Duodenal mucosa (tissue), 2 donors: ENCODE data around the gene GCGR.

ENCODE experiments used
- H3K27ac ChIP-seq: one replicate; pipeline ENCODE4 v1.7.0; 2013; ENCODE audit warnings: low read depth, low read length
- H3K27me3 ChIP-seq, 2 donors: one replicate each; pipeline ENCODE4 v1.7.0; 2013; ENCODE audit warnings: low read length in 2 of 2, control low read depth in 1 of 2; ENCODE audit not compliant: insufficient read depth in 2 of 2, control insufficient read depth in 1 of 2
- H3K36me3 ChIP-seq, 2 donors: one replicate each; pipeline ENCODE4 v1.7.0; 2013; ENCODE audit warnings: low read length in 2 of 2, control low read depth in 1 of 2; ENCODE audit not compliant: insufficient read depth in 2 of 2, control insufficient read depth in 1 of 2
- H3K4me1 ChIP-seq, 2 donors: one replicate each; pipeline ENCODE4 v1.7.0; 2013; ENCODE audit warnings: low read length in 2 of 2, control low read depth in 1 of 2; ENCODE audit not compliant: insufficient read depth in 2 of 2, control insufficient read depth in 1 of 2
- H3K4me3 ChIP-seq, 2 donors: one replicate each; pipeline ENCODE4 v1.7.0; 2013; ENCODE audit warnings: low read length in 2 of 2, low read depth in 1 of 2
- H3K9ac ChIP-seq, 2 donors: one replicate each; pipeline ENCODE4 v1.7.0; 2013; ENCODE audit warnings: low read length in 2 of 2, low read depth in 1 of 2
- H3K9me3 ChIP-seq, 2 donors: one replicate each; pipeline ENCODE4 v1.7.0; 2013; ENCODE audit warnings: low read length in 2 of 2, control low read depth in 1 of 2; ENCODE audit not compliant: control insufficient read depth in 1 of 2

GCGR gene

DNA sequence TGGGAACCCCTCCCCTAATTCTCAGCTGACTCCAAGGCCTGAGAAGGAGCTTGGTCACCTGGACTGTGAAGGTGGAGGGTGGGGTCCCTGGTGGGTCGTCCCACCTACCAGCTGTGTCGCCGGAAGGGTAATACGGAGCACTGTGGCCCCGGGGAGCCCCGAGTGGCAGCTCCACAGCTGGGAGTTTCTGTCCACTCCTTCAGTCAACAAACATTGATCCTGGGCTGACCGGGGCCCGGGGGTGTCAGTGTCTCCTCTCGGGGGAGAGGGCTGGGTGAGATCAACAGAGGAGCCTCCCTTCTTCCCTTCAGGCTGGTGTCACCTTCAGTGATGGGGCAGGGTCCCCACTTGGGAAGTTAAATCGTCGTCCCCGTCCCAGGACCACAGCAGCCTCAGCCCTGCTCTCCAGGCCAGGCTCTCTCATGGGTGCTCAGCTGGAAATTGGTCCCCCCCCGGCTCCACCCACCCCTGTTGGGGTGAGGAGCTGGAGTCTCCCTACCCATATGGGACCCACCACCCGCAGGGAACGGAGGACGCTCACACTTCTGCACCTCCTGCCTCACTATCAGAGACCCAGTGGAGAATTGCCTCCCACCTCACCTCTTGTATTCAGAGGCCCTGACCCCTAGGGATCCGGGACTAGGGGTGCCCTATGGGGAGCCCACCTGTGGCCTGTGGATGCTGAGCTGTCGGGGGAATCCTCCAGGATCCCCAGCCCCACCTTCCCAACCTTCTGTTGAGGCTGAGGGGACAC lies 1.9 kb downstream of the GCGR start:
- H3K9me3 ChIP-seq, result no peaks in the 10 kb centered on the region
- H3K36me3 ChIP-seq, result no peaks in the 10 kb centered on the region
- no peaks in the 10 kb centered on the region for H3K4me1 ChIP-seq
- no peak overlapping the region for H3K4me3 ChIP-seq
- H3K9ac ChIP-seq, result no peak overlapping the region
- peaks cover 63 to 64% of the 10 kb centered on the region in 2 donors for H3K27me3 ChIP-seq
- H3K27ac ChIP-seq, result no peak overlapping the region

DNA sequence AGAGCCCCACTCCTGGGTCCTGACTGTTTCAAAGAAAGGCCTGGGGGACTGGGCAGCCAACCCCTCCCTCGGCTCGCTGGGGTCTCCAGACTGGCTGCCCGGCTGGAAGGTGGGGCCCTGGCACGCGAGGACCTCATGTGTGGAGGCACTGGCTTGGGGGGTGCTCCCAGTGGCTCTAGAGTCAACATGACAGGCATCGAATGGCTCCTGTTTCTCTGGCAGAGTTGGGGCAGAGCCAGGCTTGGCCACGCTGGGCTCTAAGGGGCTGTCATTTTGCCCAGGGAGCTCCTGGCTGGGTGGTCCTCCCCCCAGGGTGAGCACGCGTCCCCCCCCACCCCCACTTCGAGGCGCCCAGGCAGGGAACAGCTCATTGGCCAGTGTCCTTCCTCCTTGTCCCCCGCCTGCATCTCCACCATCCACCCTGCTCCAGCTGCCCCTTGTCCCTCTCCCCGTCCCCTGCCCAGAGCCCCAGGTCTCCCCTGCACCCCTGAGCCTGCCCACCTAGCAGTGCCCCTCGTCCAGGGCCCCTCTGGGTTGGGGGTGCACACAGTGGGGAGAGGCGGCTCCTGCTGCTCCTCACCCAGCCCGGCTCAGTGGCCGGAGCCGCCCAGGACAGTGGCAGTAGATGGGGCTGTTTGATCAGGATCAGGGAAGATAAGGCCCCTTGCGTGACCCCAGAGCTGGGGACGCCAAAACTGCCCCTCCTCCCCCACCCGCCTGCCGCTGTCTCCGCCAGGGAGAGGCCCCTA lies 2.7 kb downstream of the GCGR start:
- Histone ChIP-seq H3K27ac (no peak overlapping the region), H3K4me1 (no peaks in the 10 kb centered on the region), H3K27me3 (peaks cover 58 to 67% of the 10 kb centered on the region in 2 donors), H3K9me3 (no peaks in the 10 kb centered on the region), H3K36me3 (no peaks in the 10 kb centered on the region), H3K9ac (no peak overlapping the region), H3K4me3 (no peak overlapping the region)

DNA sequence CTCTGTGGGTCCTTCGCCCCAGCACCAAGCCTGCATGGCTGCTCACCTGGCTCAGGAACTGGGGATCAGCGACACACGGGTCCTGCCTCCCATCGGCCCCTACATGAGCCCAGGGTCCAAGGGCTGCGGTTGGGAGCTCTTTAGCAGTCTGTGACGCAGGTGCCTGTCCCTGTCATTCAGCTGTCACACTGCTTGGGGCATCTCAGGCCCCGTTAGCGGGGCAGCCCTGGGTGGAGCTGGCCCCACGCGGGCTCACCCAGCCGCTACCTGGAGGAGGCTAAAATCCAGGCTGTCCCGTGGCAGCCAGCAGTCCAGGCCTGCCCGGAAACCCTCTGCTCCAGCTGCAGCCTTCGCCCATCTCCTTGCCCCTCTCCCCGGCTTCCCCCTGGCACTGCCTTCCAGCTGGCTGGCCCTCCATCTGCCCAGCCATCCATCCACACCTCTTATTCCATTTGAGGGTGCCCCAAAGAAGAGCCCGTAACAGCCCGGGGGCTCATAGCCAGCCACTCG lies 3.3 kb downstream of the GCGR start:
- no peak overlapping the region for H3K27ac ChIP-seq
- H3K4me3 ChIP-seq, result no peak overlapping the region
- no peaks in the 10 kb centered on the region for H3K4me1 ChIP-seq
- no peaks in the 10 kb centered on the region for H3K9me3 ChIP-seq
- no peaks in the 10 kb centered on the region for H3K36me3 ChIP-seq
- no peak overlapping the region for H3K9ac ChIP-seq
- H3K27me3 ChIP-seq, result peaks cover 52 to 61% of the 10 kb centered on the region in 2 donors

DNA sequence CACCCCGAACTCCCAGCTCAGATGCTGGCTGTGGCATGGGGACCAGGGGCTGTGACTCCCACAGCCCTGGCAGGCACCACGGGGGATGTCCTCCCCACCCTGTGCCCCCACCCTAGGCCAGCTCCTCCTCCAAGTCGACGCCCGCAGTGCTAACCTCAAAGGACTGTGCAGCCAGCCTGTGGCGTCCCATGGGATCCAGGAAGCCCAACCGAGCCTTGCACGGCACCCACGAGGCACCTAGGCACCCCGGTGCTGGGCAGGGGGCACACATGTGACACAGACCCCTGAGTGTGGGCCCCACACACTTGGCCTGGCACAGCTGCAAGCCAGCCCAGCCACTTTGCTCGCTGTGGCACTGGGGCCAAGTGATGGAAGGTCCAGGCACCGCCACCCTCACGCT lies 3.9 kb downstream of the GCGR start:
- Histone ChIP-seq H3K36me3 (no peaks in the 10 kb centered on the region), H3K4me3 (no peak overlapping the region), H3K9ac (no peak overlapping the region), H3K27ac (no peak overlapping the region), H3K27me3 (peaks cover 46 to 55% of the 10 kb centered on the region in 2 donors), H3K4me1 (no peaks in the 10 kb centered on the region), H3K9me3 (no peaks in the 10 kb centered on the region)

DNA sequence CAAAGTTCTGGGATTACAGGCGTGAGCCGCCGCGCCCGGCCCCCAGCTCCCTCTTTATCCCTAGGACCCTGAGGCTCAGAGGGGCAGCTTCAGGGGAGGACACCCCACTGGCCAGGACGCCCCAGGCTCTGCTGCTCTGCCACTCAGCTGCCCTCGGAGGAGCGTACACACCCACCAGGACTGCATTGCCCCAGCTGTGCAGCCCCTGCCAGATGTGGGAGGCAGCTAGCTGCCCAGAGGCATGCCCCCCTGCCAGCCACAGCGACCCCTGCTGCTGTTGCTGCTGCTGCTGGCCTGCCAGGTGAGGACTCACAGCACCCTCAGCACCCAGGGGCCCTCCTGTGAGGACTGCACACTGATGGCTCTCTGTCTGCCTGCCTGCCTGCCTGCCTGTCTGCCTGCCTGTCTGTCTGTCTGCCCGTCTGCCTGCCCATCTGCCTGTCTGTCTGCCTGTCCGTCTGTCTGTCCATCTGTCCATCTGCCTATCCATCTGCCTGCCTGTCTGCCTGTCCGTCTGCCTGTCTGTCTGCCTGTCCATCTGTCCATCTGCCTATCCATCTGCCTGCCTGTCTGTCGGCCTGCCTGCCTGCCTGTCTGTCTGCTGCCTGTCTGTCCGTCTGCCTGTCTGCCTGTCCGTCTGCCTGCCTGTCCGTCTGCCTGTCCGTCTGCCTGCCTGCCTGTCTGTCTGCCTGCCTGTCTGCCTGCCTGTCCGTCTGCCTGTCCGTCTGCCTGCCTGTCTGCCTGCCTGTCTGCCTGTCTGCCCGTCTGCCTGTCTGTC lies 5.0 kb downstream of the GCGR start:
- Histone ChIP-seq H3K9me3 (no peaks in the 10 kb centered on the region), H3K36me3 (no peaks in the 10 kb centered on the region), H3K4me3 (no peak overlapping the region), H3K9ac (no peak overlapping the region), H3K27ac (no peak overlapping the region), H3K4me1 (no peaks in the 10 kb centered on the region), H3K27me3 (peaks cover 37 to 45% of the 10 kb centered on the region in 2 donors)

DNA sequence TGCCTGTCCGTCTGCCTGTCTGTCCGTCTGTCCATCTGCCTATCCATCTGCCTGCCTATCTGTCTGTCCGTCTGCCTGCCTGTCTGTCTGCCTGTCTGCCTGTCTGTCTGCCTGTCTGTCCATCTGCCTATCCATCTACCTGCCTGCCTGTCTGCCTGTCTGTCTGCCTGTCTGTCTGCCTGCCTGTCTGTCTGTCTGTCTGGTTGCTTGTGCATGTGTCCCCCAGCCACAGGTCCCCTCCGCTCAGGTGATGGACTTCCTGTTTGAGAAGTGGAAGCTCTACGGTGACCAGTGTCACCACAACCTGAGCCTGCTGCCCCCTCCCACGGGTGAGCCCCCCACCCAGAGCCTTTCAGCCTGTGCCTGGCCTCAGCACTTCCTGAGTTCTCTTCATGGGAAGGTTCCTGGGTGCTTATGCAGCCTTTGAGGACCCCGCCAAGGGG lies 5.6 kb downstream of the GCGR start:
- no peak overlapping the region for H3K4me3 ChIP-seq
- peaks cover 35 to 45% of the 10 kb centered on the region in 2 donors for H3K27me3 ChIP-seq
- no peaks in the 10 kb centered on the region for H3K4me1 ChIP-seq
- no peak overlapping the region for H3K9ac ChIP-seq
- no peak overlapping the region for H3K27ac ChIP-seq
- no peaks in the 10 kb centered on the region for H3K36me3 ChIP-seq
- H3K9me3 ChIP-seq, result no peaks in the 10 kb centered on the region

DNA sequence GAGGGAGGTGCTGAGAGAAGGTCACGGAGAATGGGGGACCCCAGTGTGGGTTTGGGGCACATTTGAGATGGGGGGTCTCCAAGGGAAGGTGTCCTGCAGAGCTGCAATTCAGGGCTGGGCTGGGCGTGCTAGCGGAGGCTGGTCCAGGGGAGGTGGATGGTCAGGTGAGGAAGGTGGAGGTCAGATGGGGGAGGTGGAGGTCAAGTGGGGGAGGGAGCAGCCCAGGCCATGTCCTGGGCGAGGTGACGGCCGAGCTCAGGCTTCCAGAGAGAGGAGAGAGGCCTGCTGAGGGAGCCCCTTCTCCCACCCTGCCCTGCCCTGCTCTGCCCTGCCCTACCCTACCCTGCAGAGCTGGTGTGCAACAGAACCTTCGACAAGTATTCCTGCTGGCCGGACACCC lies 6.5 kb downstream of the GCGR start:
- Histone ChIP-seq H3K9me3 (no peaks in the 10 kb centered on the region), H3K4me3 (no peak overlapping the region), H3K27me3 (peaks cover 26 to 41% of the 10 kb centered on the region in 2 donors), H3K9ac (no peak overlapping the region), H3K4me1 (peaks cover 5% of the 10 kb centered on the region in 2 donors), H3K27ac (no peak overlapping the region), H3K36me3 (no peaks in the 10 kb centered on the region)

DNA sequence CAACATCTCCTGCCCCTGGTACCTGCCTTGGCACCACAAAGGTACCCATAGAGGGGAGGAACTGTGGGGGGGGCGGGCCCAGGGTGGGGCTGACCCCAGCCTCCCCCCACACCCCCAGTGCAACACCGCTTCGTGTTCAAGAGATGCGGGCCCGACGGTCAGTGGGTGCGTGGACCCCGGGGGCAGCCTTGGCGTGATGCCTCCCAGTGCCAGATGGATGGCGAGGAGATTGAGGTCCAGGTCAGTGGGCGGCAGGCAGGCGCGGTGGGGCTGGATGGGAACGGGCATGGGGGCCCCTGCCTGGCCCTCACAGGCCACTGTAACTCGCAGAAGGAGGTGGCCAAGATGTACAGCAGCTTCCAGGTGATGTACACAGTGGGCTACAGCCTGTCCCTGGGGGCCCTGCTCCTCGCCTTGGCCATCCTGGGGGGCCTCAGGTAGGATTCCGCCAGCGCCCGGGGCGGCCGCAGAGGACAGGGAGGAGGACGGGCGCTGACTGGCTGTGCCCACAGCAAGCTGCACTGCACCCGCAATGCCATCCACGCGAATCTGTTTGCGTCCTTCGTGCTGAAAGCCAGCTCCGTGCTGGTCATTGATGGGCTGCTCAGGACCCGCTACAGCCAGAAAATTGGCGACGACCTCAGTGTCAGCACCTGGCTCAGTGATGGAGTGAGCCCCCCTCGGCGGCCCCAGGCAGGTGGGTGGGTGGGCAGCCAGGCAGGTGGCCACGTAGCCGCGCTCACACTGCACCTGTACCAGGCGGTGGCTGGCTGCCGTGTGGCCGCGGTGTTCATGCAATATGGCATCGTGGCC lies 7.1 kb downstream of the GCGR start:
- H3K9ac ChIP-seq, result no peak overlapping the region
- peaks cover 6 to 7% of the 10 kb centered on the region in 2 donors for H3K4me1 ChIP-seq
- H3K27me3 ChIP-seq, result peaks cover 20 to 37% of the 10 kb centered on the region in 2 donors
- no peak overlapping the region for H3K4me3 ChIP-seq
- no peak overlapping the region for H3K27ac ChIP-seq
- H3K36me3 ChIP-seq, result no peaks in the 10 kb centered on the region
- H3K9me3 ChIP-seq, result no peaks in the 10 kb centered on the region

DNA sequence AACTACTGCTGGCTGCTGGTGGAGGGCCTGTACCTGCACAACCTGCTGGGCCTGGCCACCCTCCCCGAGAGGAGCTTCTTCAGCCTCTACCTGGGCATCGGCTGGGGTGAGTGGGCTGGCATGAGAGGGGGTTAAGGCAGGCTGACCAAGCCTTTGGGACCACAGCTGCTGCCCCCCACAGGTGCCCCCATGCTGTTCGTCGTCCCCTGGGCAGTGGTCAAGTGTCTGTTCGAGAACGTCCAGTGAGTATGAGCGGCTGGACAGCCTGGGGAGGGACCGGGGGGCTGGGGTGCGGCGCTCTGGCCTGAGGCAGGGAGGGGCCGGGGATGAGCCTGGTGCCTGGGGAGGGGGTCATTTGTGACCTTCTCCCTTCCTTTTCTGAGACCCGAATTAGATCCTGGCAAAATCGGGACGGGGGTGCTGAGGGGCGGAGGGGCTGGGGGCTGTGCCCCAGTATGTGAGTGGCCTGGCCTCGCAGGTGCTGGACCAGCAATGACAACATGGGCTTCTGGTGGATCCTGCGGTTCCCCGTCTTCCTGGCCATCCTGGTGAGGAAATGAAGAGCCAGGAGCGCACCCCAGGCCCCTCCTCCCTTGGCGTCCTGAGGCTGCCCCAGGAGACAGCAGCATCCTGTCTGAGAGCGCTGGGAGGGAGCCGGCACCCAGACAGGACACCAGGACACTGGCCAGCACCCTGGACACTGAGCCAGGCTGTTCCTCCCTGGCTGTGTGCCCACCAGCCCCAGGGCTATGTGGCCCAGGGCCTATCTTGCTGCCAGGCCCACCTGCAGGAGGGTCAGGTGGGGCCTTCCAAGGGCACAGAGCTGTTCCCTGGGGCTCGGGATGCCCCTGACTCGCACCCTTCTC lies 8.0 kb downstream of the GCGR start:
- Histone ChIP-seq H3K27ac (no peak overlapping the region), H3K27me3 (peaks cover 12 to 31% of the 10 kb centered on the region in 2 donors), H3K4me3 (no peak overlapping the region), H3K36me3 (no peaks in the 10 kb centered on the region), H3K9ac (no peak overlapping the region), H3K9me3 (no peaks in the 10 kb centered on the region), H3K4me1 (peaks cover 6 to 7% of the 10 kb centered on the region in 2 donors)
